G401 (cell line): ENCODE measurements around the gene DNMBP. TPM values are rescaled to one million over a fixed set of nuclear protein-coding genes. Genes with fewer than 3 reads are reported as not detected.
"Not testable (repeated sequence)": the region's sequence is repeated elsewhere in the genome, so short reads cannot be mapped to it uniquely, and the experiment has no call there.

Experiments used
- DNase-seq: peaks from one replicate; pipeline ENCODE4 v3.0.0-alpha.2; 2015; ENCODE audit warnings: low spot score
- in situ Hi-C: cut with HindIII; loops from 2 replicates; pipeline ENCODE4 v1.10.0; 2016; ENCODE audit warnings: low sequenced_read_pairs, mixed read lengths
- total RNA-seq: library from RNA; depleted of rRNA; stranded (reverse); fragments of >200 nt; shearing (Covaris generic); gene quantifications from 2 replicates; pipeline ENCODE4 v1.2.3, GENCODE V29; 2014

The DNMBP gene
- total RNA-seq, 1 experiment from 2014 or later = 17.7 TPM

GRCh38 chr10:99929360-99929759 lies 80.4 kb downstream of the DNMBP start:
- in situ Hi-C loops = no loop called here
- DNase-seq = no peak

DNA sequence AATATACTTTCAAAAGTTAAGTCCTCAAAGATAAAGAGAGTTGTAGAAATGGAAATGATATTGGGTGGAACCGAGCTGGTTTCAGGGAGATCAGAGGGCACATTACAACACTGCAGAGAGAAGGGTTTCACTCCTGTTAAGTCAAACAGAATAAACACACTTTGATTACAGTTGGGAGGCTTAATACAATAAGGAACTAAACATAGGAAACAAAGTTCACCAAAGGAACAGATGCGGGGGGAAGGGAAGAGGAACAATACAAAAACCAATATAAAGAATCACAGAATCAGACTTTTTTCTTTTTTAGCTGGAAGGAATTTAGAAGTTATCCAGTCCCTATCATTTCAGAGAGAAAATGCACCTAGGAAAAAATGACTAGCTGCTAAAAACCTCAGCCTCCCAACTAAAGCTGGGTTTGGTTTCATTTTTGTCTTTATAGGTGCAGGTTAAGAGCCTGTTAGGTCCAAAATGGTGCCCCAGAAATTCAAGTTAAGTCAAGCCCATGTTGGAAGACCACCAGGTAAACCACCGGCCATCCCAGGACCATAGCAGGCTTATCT lies 81.9 kb downstream of the DNMBP start:
- DNase-seq = no peak
- in situ Hi-C loops = no loop called here

- DNase-seq = peak; percentile 30
- in situ Hi-C loops = no loop called here
These were observed 82.6 kb downstream of the DNMBP start for GRCh38 chr10:99926925-99927720.

GRCh38 chr10:99924451-99925255 lies 85.1 kb downstream of the DNMBP start:
- no peak for DNase-seq
- in situ Hi-C loops = no loop called here

- in situ Hi-C loops = no loop called here
- no peak for DNase-seq
These were observed 87.8 kb downstream of the DNMBP start for GRCh38 chr10:99921948-99922347.

- no peak for DNase-seq
- in situ Hi-C loops = no loop called here
These were observed 88.8 kb downstream of the DNMBP start for GRCh38 chr10:99920901-99921300.

DNA sequence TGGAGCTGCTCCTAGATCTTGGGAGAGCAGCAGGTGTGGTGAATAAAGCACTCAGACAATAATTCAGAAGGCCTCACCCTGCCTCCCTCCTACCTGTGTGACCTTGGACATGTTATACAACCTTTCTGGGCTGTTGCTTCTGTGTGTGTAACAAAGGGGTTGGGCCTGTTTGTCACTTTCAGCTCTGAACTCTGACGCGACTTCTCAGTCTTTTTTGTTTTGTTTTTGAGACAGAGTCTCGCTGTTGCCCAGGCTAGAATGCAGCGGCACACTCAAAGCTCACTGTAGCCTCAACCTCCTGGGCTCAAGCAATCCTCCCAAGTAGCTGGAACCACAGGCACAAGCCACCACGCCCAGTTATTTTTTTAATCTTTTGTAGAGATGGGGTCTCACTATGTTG lies 89.3 kb downstream of the DNMBP start:
- DNase-seq = no peak
- in situ Hi-C loops = no loop called here

- in situ Hi-C loops = no loop called here
- DNase-seq = peak; percentile 40
These were observed 91.6 kb downstream of the DNMBP start for GRCh38 chr10:99917963-99918825.

GRCh38 chr10:99916776-99917175 lies 93.0 kb downstream of the DNMBP start:
- no peak for DNase-seq
- in situ Hi-C loops = no loop called here

DNA sequence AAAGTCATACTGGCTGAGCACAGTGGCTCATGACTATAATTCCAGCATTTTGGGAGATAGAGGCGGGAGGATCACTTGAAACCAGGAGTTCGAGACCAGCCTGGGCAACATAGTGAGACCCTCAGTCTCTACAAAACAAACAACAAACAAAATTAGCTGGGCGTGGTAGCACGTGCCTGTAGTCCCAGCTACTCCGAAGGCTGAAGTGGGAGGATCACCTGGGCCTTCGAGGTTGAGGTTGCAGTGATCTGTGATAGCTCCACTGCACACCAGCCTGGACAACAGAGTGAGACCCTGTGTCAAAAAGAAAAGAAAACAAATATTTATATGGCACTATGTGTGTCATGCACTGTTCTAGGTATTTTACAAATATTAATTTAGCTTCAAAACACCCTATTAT lies 94.3 kb downstream of the DNMBP start:
- DNase-seq = no peak
- in situ Hi-C loops = no loop called here

- DNase-seq = no peak
- in situ Hi-C loops = no loop called here
These were observed 95.5 kb downstream of the DNMBP start for GRCh38 chr10:99914236-99914635.

- in situ Hi-C loops = no loop called here
- peak; percentile 31 for DNase-seq
These were observed 95.9 kb downstream of the DNMBP start for GRCh38 chr10:99913831-99914235.

- in situ Hi-C loops = no loop called here
- DNase-seq = no peak
These were observed 97.7 kb downstream of the DNMBP start for GRCh38 chr10:99912041-99912440.

DNA sequence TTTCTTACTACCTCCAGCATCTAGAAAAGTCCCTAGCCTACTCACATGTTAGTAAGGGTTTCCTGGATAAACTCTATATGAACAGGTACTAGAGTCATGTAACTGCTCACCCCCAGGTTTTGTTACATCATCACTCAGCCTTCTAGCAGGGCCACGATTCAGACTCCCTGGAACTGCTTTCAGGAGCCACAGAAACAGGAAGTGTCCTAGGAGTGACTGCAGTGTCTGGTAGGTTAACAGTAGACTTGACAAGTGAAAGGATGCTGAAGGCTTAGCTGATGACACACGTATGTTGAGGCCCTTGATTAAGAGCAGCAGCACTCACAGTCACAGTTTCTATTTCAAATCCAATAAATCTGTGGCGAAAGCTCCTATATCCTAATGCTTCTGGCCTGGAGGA lies 101.2 kb downstream of the DNMBP start:
- no peak for DNase-seq
- in situ Hi-C loops = no loop called here

DNA sequence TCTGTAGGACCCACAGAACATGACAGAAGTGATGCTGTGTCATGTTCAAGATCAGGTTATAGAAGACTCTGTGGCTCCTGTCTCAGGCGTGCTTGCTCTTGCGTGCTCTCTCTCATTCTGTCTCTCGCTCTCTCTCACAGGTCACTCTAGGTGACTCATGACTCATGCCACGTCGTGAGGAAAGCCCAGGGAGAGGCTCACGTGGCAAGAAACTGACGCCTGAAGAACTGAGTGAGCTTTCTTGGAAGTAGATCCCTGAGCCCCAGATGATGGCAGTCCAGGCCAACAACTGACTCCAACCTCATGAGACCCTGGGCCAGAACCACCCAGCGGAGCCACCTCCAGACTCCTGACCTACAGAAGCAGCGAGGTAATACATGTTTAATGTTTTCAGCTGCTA lies 103.3 kb downstream of the DNMBP start:
- no peak for DNase-seq
- in situ Hi-C loops = no loop called here

DNA sequence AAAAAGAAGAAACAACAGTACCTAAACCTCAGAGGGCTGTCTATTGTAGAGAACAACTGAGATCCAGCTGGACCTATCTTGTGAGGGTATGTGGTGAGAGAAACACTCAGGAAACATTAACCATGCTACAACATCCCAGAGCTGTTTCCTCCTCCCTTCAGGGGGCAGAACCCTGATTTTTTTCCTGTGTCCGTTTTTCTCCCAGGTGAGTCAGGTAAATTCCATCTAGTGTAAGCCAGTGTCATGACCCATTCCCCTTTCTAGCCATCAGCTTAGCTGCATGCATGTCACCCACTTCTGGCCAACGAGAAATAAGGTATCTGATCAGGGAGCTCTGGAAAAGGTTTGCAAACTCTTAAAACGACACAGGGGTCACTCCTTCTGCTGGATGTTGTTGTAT lies 103.8 kb downstream of the DNMBP start:
- in situ Hi-C loops = no loop called here

DNA sequence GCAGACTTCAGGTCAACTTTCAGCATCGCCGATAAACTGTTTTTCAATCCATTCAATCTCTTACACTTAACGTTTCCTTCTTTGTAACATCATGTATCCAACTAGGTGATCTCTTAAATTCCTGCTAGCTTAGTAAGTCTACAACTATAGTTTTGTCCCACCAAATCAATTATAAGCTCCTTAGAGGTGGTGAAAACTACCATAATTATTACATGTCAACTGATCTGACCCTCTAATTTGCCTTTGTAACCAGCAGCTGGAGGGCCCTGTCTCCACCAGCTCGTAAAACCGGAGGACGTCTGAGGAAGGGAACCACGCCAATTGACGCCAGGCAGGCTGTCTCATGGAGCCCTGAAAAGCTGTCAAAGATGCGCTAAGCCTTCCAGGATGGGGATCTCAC lies 113.9 kb downstream of the DNMBP start:
- in situ Hi-C loops = no loop called here
- no peak for DNase-seq

More for the DNA sequence above, 103.8 kb downstream of the DNMBP start:
- no peak for DNase-seq

DNA sequence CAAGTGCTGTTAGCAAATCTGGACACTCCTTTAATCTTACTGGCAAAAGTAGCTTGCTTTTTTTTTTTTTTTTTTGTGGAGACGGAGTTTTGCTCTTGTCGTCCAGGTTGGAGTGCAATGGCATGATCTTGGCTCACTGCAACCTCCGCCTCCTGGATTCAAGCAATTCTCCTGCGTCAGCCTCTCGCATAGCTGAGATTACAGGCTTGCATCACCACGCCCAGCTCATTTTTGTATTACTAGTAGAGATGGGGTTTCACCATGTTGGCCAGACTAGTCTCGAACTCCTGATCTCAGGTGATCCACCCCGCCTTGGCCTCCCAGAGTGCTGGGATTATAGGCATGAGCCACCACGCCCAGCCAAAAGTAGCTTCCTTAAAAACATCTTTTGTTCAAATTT lies 114.7 kb downstream of the DNMBP start:
- in situ Hi-C loops, DNase-seq: not testable (repeated sequence)

GRCh38 chr10:99894613-99895012 lies 115.1 kb downstream of the DNMBP start:
- in situ Hi-C loops = no loop called here

More at GRCh38 chr10:99894613-99895012, 115.1 kb downstream of the DNMBP start:
- DNase-seq = no peak
